CD4-positive, alpha-beta T cell (primary cell): ENCODE measurements around the gene PRPS2. TPM values are rescaled to one million over a fixed set of nuclear protein-coding genes. Genes with fewer than 3 reads are reported as not detected.

ENCODE experiments used
- ATAC-seq: fragments of 200-7000 bp; cut with Tn5 transposase; one replicate; pipeline ENCODE4 v1.10.0; 2022; ENCODE audit warnings: mild to moderate bottlenecking; ENCODE audit not compliant: poor library complexity
- CTCF ChIA-PET: fragments of 350-600 bp; sonication (Branson Sonifier 250); formaldehyde crosslinking; loops from one replicate; lab custom pipeline; 2021; ENCODE audit warnings: antibody characterized with exemption, inconsistent platforms; lab: Charles Lee
- POLR2A ChIA-PET: fragments of 350-600 bp; sonication (Branson Sonifier 250); formaldehyde crosslinking; loops from one replicate; lab custom pipeline; 2021; ENCODE audit warnings: antibody characterized with exemption, inconsistent platforms; lab: Charles Lee
- DNase-seq, 14 experiments: peaks; one replicate each; pipeline ENCODE4 v3.0.0-alpha.2; 2013 to 2020; ENCODE audit warnings: mixed read lengths in 2 of 14
- H3K27ac ChIP-seq, 2 donors: one replicate each; pipeline versions ENCODE4 v1.5.1 to v1.7.0; 2013; ENCODE audit warnings: low read length in 2 of 2, low read depth in 1 of 2, mild to moderate bottlenecking in 1 of 2
- H3K27me3 ChIP-seq, 2 experiments: 1 replicate in 1 of 2; 2 replicates in 1 of 2; pipeline versions ENCODE4 v1.6.1 to v1.7.0; 2013; ENCODE audit warnings: low read length in 2 of 2, control low read depth in 1 of 2, mild to moderate bottlenecking in 1 of 2, moderate library complexity in 1 of 2; ENCODE audit not compliant: insufficient read depth in 2 of 2, control insufficient read depth in 1 of 2
- H3K36me3 ChIP-seq: one replicate; pipeline ENCODE4 v1.6.1; 2013; ENCODE audit warnings: low read length, control low read depth; ENCODE audit not compliant: insufficient read depth
- H3K4me1 ChIP-seq: one replicate; pipeline ENCODE4 v1.6.1; 2013; ENCODE audit warnings: low read length, control low read depth; ENCODE audit not compliant: insufficient read depth
- H3K4me3 ChIP-seq: one replicate; pipeline ENCODE4 v1.5.1; 2013; ENCODE audit warnings: mild to moderate bottlenecking, low read length, moderate library complexity
- H3K9me3 ChIP-seq, 2 experiments: 1 replicate in 1 of 2; 2 replicates in 1 of 2; pipeline versions ENCODE4 v1.6.1 to v1.7.0; 2013; ENCODE audit warnings: low read length in 2 of 2, mild to moderate bottlenecking in 2 of 2, control low read depth in 1 of 2, moderate library complexity in 1 of 2; ENCODE audit not compliant: control insufficient read depth in 1 of 2, insufficient read depth in 1 of 2
- H3K27ac Mint-ChIP-seq: one replicate; pipeline ENCODE4 v1.8.0; 2020; ENCODE audit warnings: mixed read lengths
- H3K27me3 Mint-ChIP-seq: one replicate; pipeline ENCODE4 v1.8.0; 2021; ENCODE audit warnings: mixed read lengths
- H3K36me3 Mint-ChIP-seq: one replicate; pipeline ENCODE4 v1.8.0; 2021; ENCODE audit warnings: low read depth, mixed read lengths
- H3K4me1 Mint-ChIP-seq: one replicate; pipeline ENCODE4 v1.8.0; 2021; ENCODE audit warnings: low read depth, mixed read lengths
- H3K4me3 Mint-ChIP-seq: one replicate; pipeline ENCODE4 v1.8.0; 2020; ENCODE audit warnings: mild to moderate bottlenecking, mixed read lengths
- H3K9me3 Mint-ChIP-seq: one replicate; pipeline ENCODE4 v1.8.0; 2020; ENCODE audit warnings: mixed read lengths
- CTCF ChIP-seq: fragments of 200-600 bp; IDR thresholded peaks from one replicate; pipeline ENCODE4 v1.8.0; 2022; ENCODE audit warnings: antibody characterized with exemption, mild to moderate bottlenecking
- intact Hi-C, 2 experiments: fragments of 100-400 bp; cut with DNase I in 1 of 2; cut with micrococcal nuclease in 1 of 2; formaldehyde crosslinking; loops; one replicate each; pipeline versions ENCODE4 v1.15.1 to v1.9.0; 2023 to 2025; cut with DNase I, micrococcal nuclease
- total RNA-seq, 174 experiments: library from RNA in 2 of 174; stranded (reverse) in 2 of 174; gene quantifications; one replicate each; pipeline ENCODE4 v1.2.3 and lab custom pipeline; 2021 to 2026

The PRPS2 gene
- total RNA-seq, 2 experiments from 2014 or later: 13.2 to 17.7 TPM

DNA sequence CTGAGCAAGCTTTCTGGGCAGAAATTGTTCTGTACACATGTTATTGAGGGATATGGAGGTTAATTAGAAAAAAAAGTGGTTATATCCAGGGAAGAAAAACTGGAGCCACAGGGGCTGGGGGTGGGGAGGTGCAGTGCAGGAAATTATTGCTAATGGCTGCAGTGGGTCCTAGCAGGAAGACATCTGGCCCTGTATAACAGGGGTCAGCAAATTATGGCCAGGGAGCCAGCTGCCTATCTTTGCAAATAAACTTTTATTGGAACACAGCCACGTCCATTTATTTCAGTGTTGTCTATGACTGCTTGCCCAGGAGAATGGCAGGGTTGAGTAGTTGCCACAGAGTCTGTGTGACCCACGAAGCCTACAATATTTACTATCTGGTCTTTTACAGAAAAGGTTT is 23.4 kb upstream of the PRPS2 start:
- no peak for ATAC-seq

GRCh38 chrX:12768491-12768890 is 22.7 kb upstream of the PRPS2 start:
- Histone ChIP-seq H3K4me1 (peaks cover 6% of the 10 kb centered on the region), H3K4me3 (no peak overlapping the region), H3K27ac (no peak overlapping the region), H3K9me3 (no peaks in the 10 kb centered on the region), H3K27me3 (no peaks in the 10 kb centered on the region), H3K36me3 (no peaks in the 10 kb centered on the region)
- DNase-seq (no peak), ATAC-seq (no peak)
- H3K36me3 Mint-ChIP-seq: no peaks in the 10 kb centered on the region
- H3K4me1 Mint-ChIP-seq: peaks cover 13% of the 10 kb centered on the region
- CTCF ChIA-PET: no interaction called here
- H3K27me3 Mint-ChIP-seq: peaks cover 4% of the 10 kb centered on the region
- intact Hi-C loops: loop anchor here in 1 of 2 experiments (5.0 kb wide), 1 partner anchor 1626 kb away; no protein-coding TSS in a partner anchor
- no peak overlapping the region for H3K4me3 Mint-ChIP-seq
- POLR2A ChIA-PET: no interaction called here
- H3K27ac Mint-ChIP-seq: no peak overlapping the region
- no peak for TF ChIP-seq CTCF
- no peaks in the 10 kb centered on the region for H3K9me3 Mint-ChIP-seq

More for the DNA sequence above, 23.4 kb upstream of the PRPS2 start:
- no peak overlapping the region for H3K4me3 ChIP-seq
- Mint-ChIP-seq H3K27me3 (peaks cover 4% of the 10 kb centered on the region), H3K27ac (no peak overlapping the region), H3K4me3 (no peak overlapping the region), H3K9me3 (no peaks in the 10 kb centered on the region), H3K36me3 (no peaks in the 10 kb centered on the region), H3K4me1 (peaks cover 13% of the 10 kb centered on the region)
- intact Hi-C loops: loop anchor here in 1 of 2 experiments (5.0 kb wide), 1 partner anchor 1626 kb away; no protein-coding TSS in a partner anchor
- ChIA-PET CTCF (no interaction called here), POLR2A (no interaction called here)
- TF ChIP-seq CTCF: no peak
- H3K27me3 ChIP-seq: no peaks in the 10 kb centered on the region
- no peak overlapping the region for H3K27ac ChIP-seq
- no peaks in the 10 kb centered on the region for H3K36me3 ChIP-seq
- H3K9me3 ChIP-seq: no peaks in the 10 kb centered on the region
- DNase-seq: no peak
- peaks cover 6% of the 10 kb centered on the region for H3K4me1 ChIP-seq

DNA sequence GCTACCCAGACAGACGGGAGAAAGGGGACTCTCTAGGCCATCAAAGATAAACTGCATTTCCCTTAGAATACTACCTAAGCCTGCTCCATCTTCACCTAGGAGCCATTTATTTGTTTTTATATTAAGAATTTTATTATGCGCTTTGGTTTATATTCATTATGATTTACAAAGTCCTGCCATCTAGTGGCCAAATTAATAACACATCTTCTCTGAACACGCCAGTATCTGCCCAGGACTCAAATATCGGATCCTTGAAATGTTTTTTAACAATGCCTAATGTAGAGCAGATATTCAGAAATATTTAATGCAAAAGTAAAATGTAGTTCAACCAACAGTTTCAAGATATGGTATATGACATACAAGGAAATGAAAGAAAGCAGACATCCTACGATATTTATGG is 20.8 kb upstream of the PRPS2 start:
- no peaks in the 10 kb centered on the region for H3K36me3 ChIP-seq
- H3K4me1 ChIP-seq: peaks cover 6% of the 10 kb centered on the region
- ATAC-seq (no peak), DNase-seq (peak in 3 of 14 experiments; percentile 26 to 54 (median 49))
- no peaks in the 10 kb centered on the region for H3K9me3 Mint-ChIP-seq
- ChIA-PET POLR2A (no interaction called here), CTCF (interaction anchor here (0.7 to 1.9 kb wide), 3 partner anchors 10 to 53 kb away, joined by 3 to 8 read pairs (median 5); no protein-coding TSS in a partner anchor)
- no peak overlapping the region for H3K4me3 Mint-ChIP-seq
- H3K4me1 Mint-ChIP-seq: peaks cover 13% of the 10 kb centered on the region
- no peak overlapping the region for H3K27ac ChIP-seq
- H3K4me3 ChIP-seq: no peak overlapping the region
- H3K27me3 ChIP-seq: peaks cover 0 to 3% of the 10 kb centered on the region in 2 experiments
- H3K36me3 Mint-ChIP-seq: no peaks in the 10 kb centered on the region
- no peak overlapping the region for H3K27ac Mint-ChIP-seq
- TF ChIP-seq CTCF: peak; percentile 41
- intact Hi-C loops: loop anchor here in 1 of 2 experiments (5.0 kb wide), 1 partner anchor 1238 kb away; no protein-coding TSS in a partner anchor
- no peaks in the 10 kb centered on the region for H3K9me3 ChIP-seq
- H3K27me3 Mint-ChIP-seq: peaks cover 4% of the 10 kb centered on the region
